CD4-positive, alpha-beta memory T cell (primary cell): ENCODE results near the gene UCP2. TPM values are rescaled to one million over a fixed set of nuclear protein-coding genes. Genes with fewer than 3 reads are reported as not detected.

Experiments
- CTCF ChIA-PET: fragments of 350-600 bp; sonication (Branson Sonifier 250); formaldehyde crosslinking; loops from one replicate; lab custom pipeline; 2021; ENCODE audit warnings: inconsistent platforms; ENCODE audit not compliant: partially characterized antibody; lab: Charles Lee
- POLR2A ChIA-PET: fragments of 350-600 bp; sonication (Branson Sonifier 250); formaldehyde crosslinking; loops from one replicate; lab custom pipeline; 2021; ENCODE audit not compliant: partially characterized antibody; lab: Charles Lee
- DNase-seq, 5 donors: peaks; one replicate each; pipeline versions ENCODE4 v3.0.0 to v3.0.0-alpha.2; 2020 to 2022; ENCODE audit warnings: mixed read lengths in 1 of 5
- H3K27ac ChIP-seq: one replicate; pipeline ENCODE4 v1.7.0; 2013; ENCODE audit warnings: low read depth, low read length
- H3K27me3 ChIP-seq: 2 replicates; pipeline ENCODE4 v1.7.0; 2013; ENCODE audit warnings: mild to moderate bottlenecking, low read length, moderate library complexity; ENCODE audit not compliant: insufficient read depth
- H3K36me3 ChIP-seq: 2 replicates; pipeline ENCODE4 v1.7.0; 2013; ENCODE audit warnings: mild to moderate bottlenecking, low read length, moderate library complexity; ENCODE audit not compliant: insufficient read depth
- H3K4me1 ChIP-seq: 2 replicates; pipeline ENCODE4 v1.7.0; 2013; ENCODE audit warnings: mild to moderate bottlenecking, low read length, moderate library complexity; ENCODE audit not compliant: insufficient read depth
- H3K4me3 ChIP-seq, 2 donors: one replicate each; pipeline ENCODE4 v1.7.0; 2013; ENCODE audit warnings: low read length in 2 of 2, mild to moderate bottlenecking in 1 of 2
- H3K9me3 ChIP-seq, 2 donors: one replicate each; pipeline ENCODE4 v1.7.0; 2013; ENCODE audit warnings: low read length in 2 of 2, control low read depth in 1 of 2; ENCODE audit not compliant: control insufficient read depth in 1 of 2
- H3K27ac Mint-ChIP-seq, 7 donors: one replicate each; pipeline ENCODE4 v1.8.0; 2020 to 2021; ENCODE audit warnings: mixed read lengths in 7 of 7, mild to moderate bottlenecking in 6 of 7, inconsistent platforms in 3 of 7, moderate library complexity in 3 of 7
- H3K27me3 Mint-ChIP-seq, 2 donors: one replicate each; pipeline ENCODE4 v1.8.0; 2020 to 2021; ENCODE audit warnings: mixed read lengths in 2 of 2
- H3K36me3 Mint-ChIP-seq, 2 donors: one replicate each; pipeline ENCODE4 v1.8.0; 2020 to 2021; ENCODE audit warnings: mixed read lengths in 2 of 2, inconsistent platforms in 1 of 2, mild to moderate bottlenecking in 1 of 2
- H3K4me1 Mint-ChIP-seq, 4 donors: one replicate each; pipeline ENCODE4 v1.8.0; 2020 to 2021; ENCODE audit warnings: mixed read lengths in 4 of 4, mild to moderate bottlenecking in 1 of 4
- H3K4me3 Mint-ChIP-seq, 8 donors: one replicate each; pipeline ENCODE4 v1.8.0; 2020 to 2021; ENCODE audit warnings: mixed read lengths in 8 of 8, mild to moderate bottlenecking in 7 of 8, moderate library complexity in 6 of 8, inconsistent platforms in 3 of 8
- H3K9me3 Mint-ChIP-seq, 8 donors: one replicate each; pipeline ENCODE4 v1.8.0; 2020 to 2021; ENCODE audit warnings: mixed read lengths in 8 of 8, mild to moderate bottlenecking in 5 of 8, inconsistent platforms in 3 of 8, moderate library complexity in 1 of 8
- intact Hi-C: fragments of 100-400 bp; cut with micrococcal nuclease; formaldehyde crosslinking; loops from one replicate; pipeline ENCODE4 v1.15.1; 2023
- polyA plus RNA-seq, 2 donors: library from polyadenylated mRNA; unstranded; fragments of 300-500 nt; fragmentation: Illumina TruSeq; gene quantifications; one replicate each; pipeline ENCODE4 v1.2.3, GENCODE V29; 2021
- total RNA-seq, 2 experiments: library from RNA; stranded (reverse); gene quantifications; one replicate each; pipeline ENCODE4 v1.2.3, GENCODE V29; 2021

The UCP2 gene
- total RNA-seq, result 100 to 1,000 TPM; 325 to 336 TPM
- polyA plus RNA-seq, result 1,000 to 10,000 TPM in 1 of 2 donors, 100 to 1,000 TPM in 1; 910 to 1,459 TPM

GRCh38 chr11:73982595-73982989 is at the start of gene UCP2:
TSS of gene UCP2 (minus strand) at chr11:73982843. CDS start at chr11:73978378, 4,465 bp downstream.
- intact Hi-C loops, result loop anchor here (2.0 to 5.0 kb wide), 3 partner anchors 14 to 188 kb away; partner anchors contain the start of genes C2CD3, COA4, PAAF1 and PPME1
- H3K9me3 ChIP-seq, result no peaks in the 10 kb centered on the region
- DNase-seq, result peak; percentile 75 to 83 (median 77)
- Mint-ChIP-seq H3K27ac (peak within 1 kb of the TSS; percentile 98 to 100 (median 99)), H3K9me3 (peaks cover 0 to 3% (median 0%) of the 10 kb centered on the region in 8 donors), H3K27me3 (no peaks in the 10 kb centered on the region), H3K36me3 (peaks cover 42 to 52% of the 10 kb centered on the region in 2 donors), H3K4me3 (peak within 1 kb of the TSS; percentile 96 to 100 (median 99)), H3K4me1 (peaks cover 22 to 76% (median 34%) of the 10 kb centered on the region in 4 donors)
- peaks cover 47% of the 10 kb centered on the region for H3K4me1 ChIP-seq
- peak within 1 kb of the TSS; percentile 84 for H3K27ac ChIP-seq
- ChIA-PET CTCF (interaction anchor here (1.1 to 5.0 kb wide), 4 partner anchors 8 to 21 kb away, joined by 3 to 38 read pairs (median 3); no protein-coding TSS in a partner anchor), POLR2A (interaction anchor here (1.0 to 38.4 kb wide), 5 partner anchors 14 to 190 kb away, joined by 3 to 2221 read pairs (median 49); partner anchors contain the start of genes C2CD3, PPME1 and UCP3)
- H3K27me3 ChIP-seq, result no peaks in the 10 kb centered on the region
- H3K36me3 ChIP-seq, result peaks cover 31% of the 10 kb centered on the region
- peak within 1 kb of the TSS; percentile 87 to 99 for H3K4me3 ChIP-seq

DNA sequence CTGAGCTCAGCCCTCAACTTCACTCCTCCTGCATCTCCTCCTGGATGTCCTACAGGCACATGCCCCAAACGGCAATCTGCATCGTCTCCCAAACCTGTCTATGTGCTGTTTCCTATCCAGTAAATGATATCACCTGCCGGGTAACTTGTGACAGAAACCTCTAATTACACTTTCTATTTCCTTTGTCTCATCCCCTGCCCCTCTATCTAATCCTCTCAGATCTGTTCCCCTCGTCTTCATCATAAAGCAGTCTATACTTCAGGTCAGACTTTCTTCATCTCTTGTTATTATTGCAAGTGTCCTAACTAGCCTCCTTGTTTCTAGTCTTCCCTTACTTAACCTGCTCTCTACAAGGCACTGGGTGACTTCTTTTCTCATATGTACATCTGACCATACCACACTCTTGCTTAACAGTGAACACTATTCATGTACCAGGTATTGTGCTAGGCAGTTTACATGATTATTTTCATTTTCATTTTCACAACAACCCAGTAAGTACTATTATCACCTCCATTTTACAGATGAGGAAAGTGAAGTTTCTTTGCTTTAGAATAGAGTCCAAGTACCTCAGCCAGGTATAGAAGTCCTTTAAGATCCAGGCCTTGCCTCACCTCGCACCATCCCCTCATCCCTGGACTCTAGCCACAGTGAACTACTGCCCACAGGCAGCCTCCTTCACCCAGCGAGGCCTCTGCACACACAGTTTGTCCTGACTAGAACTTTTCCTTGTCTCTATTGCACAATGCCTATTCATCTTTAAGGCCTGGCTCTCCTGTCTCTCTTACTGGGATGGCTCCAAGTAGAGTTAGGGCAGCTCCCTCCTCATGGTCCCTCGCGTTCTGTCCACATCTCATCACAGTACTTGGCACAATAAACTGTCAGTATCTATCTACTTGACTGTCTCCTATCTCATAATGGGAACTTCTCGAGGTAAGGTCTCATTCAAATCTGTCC is 48.4 kb upstream of the UCP2 start:
- H3K27me3 Mint-ChIP-seq, result no peaks in the 10 kb centered on the region
- H3K36me3 Mint-ChIP-seq, result peaks cover 36% of the 10 kb centered on the region in 2 donors
- no peak overlapping the region for H3K4me3 ChIP-seq
- peaks cover 29% of the 10 kb centered on the region for H3K4me1 ChIP-seq
- ChIA-PET CTCF (interaction anchor here (1.4 to 4.4 kb wide), 6 partner anchors 23 to 70 kb away, joined by 4 to 20 read pairs (median 8); no protein-coding TSS in a partner anchor), POLR2A (interaction anchor here (0.9 to 6.3 kb wide), 12 partner anchors 10 to 67 kb away, joined by 3 to 49 read pairs (median 6); partner anchors contain the start of gene UCP2)
- peaks cover 30 to 48% (median 36%) of the 10 kb centered on the region in 4 donors for H3K4me1 Mint-ChIP-seq
- intact Hi-C loops, result no loop called here
- peak overlapping the region; percentile 50 for H3K27ac ChIP-seq
- H3K36me3 ChIP-seq, result peaks cover 6% of the 10 kb centered on the region
- no peaks in the 10 kb centered on the region for H3K9me3 ChIP-seq
- H3K27ac Mint-ChIP-seq, result peak overlapping the region; percentile 49 to 94 (median 91)
- no peaks in the 10 kb centered on the region for H3K27me3 ChIP-seq
- no peak for DNase-seq
- peaks cover 0 to 2% (median 0%) of the 10 kb centered on the region in 8 donors for H3K9me3 Mint-ChIP-seq
- peak overlapping the region; percentile 54 to 83 (median 70) for H3K4me3 Mint-ChIP-seq

GRCh38 chr11:74025467-74026166 is 43.0 kb upstream of the UCP2 start:
- intact Hi-C loops, result no loop called here
- Histone ChIP-seq H3K27ac (no peak overlapping the region), H3K27me3 (no peaks in the 10 kb centered on the region), H3K4me3 (no peak overlapping the region), H3K9me3 (no peaks in the 10 kb centered on the region), H3K36me3 (no peaks in the 10 kb centered on the region), H3K4me1 (peaks cover 36% of the 10 kb centered on the region)
- no peak for DNase-seq
- peak overlapping the region in 4 of 7 donors; percentile 21 to 88 (median 56) for H3K27ac Mint-ChIP-seq
- peaks cover 25 to 52% (median 40%) of the 10 kb centered on the region in 4 donors for H3K4me1 Mint-ChIP-seq
- CTCF ChIA-PET, result interaction anchor here (1.1 kb wide), 1 partner anchor 62 kb away, joined by 3 read pairs; no protein-coding TSS in a partner anchor
- H3K36me3 Mint-ChIP-seq, result peaks cover 21 to 39% of the 10 kb centered on the region in 2 donors
- H3K4me3 Mint-ChIP-seq, result peak overlapping the region in 5 of 8 donors; percentile 4 to 59 (median 27)
- no peaks in the 10 kb centered on the region for H3K27me3 Mint-ChIP-seq
- POLR2A ChIA-PET, result interaction anchor here (0.6 to 1.5 kb wide), 3 partner anchors 12 to 56 kb away, joined by 3 to 5 read pairs (median 3); no protein-coding TSS in a partner anchor
- peaks cover 0 to 2% (median 0%) of the 10 kb centered on the region in 8 donors for H3K9me3 Mint-ChIP-seq

GRCh38 chr11:74024261-74025029 is 41.8 kb upstream of the UCP2 start:
- ChIA-PET CTCF (no interaction called here), POLR2A (interaction anchor here (35.3 kb wide), 1 partner anchor 43 kb away, joined by 2221 read pairs; the partner anchor contains the start of gene UCP2)
- intact Hi-C loops, result no loop called here
- Histone ChIP-seq H3K27ac (no peak overlapping the region), H3K27me3 (no peaks in the 10 kb centered on the region), H3K36me3 (no peaks in the 10 kb centered on the region), H3K4me1 (peaks cover 36% of the 10 kb centered on the region), H3K9me3 (no peaks in the 10 kb centered on the region), H3K4me3 (no peak overlapping the region)
- H3K4me3 Mint-ChIP-seq, result peak overlapping the region in 1 of 8 donors; percentile 19
- peaks cover 0 to 2% (median 0%) of the 10 kb centered on the region in 8 donors for H3K9me3 Mint-ChIP-seq
- peaks cover 21 to 39% of the 10 kb centered on the region in 2 donors for H3K36me3 Mint-ChIP-seq
- peaks cover 20 to 40% (median 33%) of the 10 kb centered on the region in 4 donors for H3K4me1 Mint-ChIP-seq
- H3K27me3 Mint-ChIP-seq, result no peaks in the 10 kb centered on the region
- DNase-seq, result no peak
- H3K27ac Mint-ChIP-seq, result peak overlapping the region in 3 of 7 donors; percentile 14 to 70 (median 26)

DNA sequence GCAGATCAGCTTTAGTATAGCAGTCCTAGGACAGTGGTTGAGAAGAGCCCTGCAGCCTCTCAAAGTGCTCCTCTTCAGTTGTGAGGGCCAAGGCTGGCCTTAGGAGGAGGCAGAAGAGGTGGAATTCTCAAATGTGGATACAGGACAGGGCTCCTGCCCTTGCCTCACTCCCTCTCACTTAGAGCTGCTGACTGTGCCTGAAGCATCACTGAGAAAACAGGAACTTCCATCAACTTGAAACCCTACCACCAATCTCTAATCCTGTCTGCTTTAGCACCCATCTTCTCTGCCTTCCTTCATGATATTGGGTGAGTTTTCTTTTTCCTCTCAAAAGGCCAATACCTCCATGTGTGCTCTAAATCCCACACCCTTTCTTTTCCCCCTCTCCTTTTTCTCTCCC is 40.6 kb upstream of the UCP2 start:
- H3K9me3 ChIP-seq, result no peaks in the 10 kb centered on the region
- Mint-ChIP-seq H3K4me3 (peak overlapping the region in 1 of 8 donors; percentile 25), H3K9me3 (peaks cover 0 to 2% (median 0%) of the 10 kb centered on the region in 8 donors), H3K27me3 (no peaks in the 10 kb centered on the region), H3K4me1 (peaks cover 23 to 40% (median 28%) of the 10 kb centered on the region in 4 donors), H3K27ac (peak overlapping the region in 2 of 7 donors; percentile 62 to 68), H3K36me3 (peaks cover 18 to 31% of the 10 kb centered on the region in 2 donors)
- no peak overlapping the region for H3K27ac ChIP-seq
- peaks cover 46% of the 10 kb centered on the region for H3K4me1 ChIP-seq
- no peaks in the 10 kb centered on the region for H3K36me3 ChIP-seq
- no peak overlapping the region for H3K4me3 ChIP-seq
- no peak for DNase-seq
- intact Hi-C loops, result no loop called here
- CTCF ChIA-PET, result no interaction called here
- POLR2A ChIA-PET, result interaction anchor here (35.3 kb wide), 1 partner anchor 42 kb away, joined by 2221 read pairs; the partner anchor contains the start of gene UCP2
- no peaks in the 10 kb centered on the region for H3K27me3 ChIP-seq

DNA sequence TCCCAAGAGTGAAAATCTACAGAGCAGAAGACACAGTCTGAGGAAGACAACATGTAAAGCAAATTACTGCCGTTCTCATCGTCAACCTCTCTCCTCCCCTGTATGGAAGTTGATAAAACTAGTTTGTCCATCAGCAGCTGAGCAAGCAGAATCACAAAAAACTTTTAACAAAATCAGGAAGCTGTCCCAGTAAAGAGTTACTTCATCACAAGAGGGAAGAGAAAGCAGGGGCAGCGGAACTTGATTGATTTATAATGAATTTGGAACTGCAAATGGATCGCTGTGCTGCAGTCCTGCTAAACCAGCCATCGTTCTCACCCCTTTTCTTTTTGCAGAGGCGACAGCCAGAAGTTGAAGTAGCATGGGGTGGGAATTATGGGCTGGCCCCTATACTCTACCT is 39.9 kb upstream of the UCP2 start:
- no peaks in the 10 kb centered on the region for H3K36me3 ChIP-seq
- H3K4me1 Mint-ChIP-seq, result peaks cover 24 to 46% (median 27%) of the 10 kb centered on the region in 4 donors
- no peak overlapping the region for H3K4me3 ChIP-seq
- H3K36me3 Mint-ChIP-seq, result peaks cover 14 to 26% of the 10 kb centered on the region in 2 donors
- POLR2A ChIA-PET, result interaction anchor here (35.3 kb wide), 1 partner anchor 41 kb away, joined by 2221 read pairs; the partner anchor contains the start of gene UCP2
- peaks cover 0 to 2% (median 0%) of the 10 kb centered on the region in 8 donors for H3K9me3 Mint-ChIP-seq
- H3K4me1 ChIP-seq, result peaks cover 49% of the 10 kb centered on the region
- H3K27me3 Mint-ChIP-seq, result no peaks in the 10 kb centered on the region
- intact Hi-C loops, result no loop called here
- no peak overlapping the region for H3K4me3 Mint-ChIP-seq
- CTCF ChIA-PET, result interaction anchor here (1.3 kb wide), 2 partner anchors 17 to 59 kb away, joined by 3 read pairs; no protein-coding TSS in a partner anchor
- no peak for DNase-seq
- H3K27ac ChIP-seq, result no peak overlapping the region
- no peak overlapping the region for H3K27ac Mint-ChIP-seq
- H3K9me3 ChIP-seq, result no peaks in the 10 kb centered on the region
- H3K27me3 ChIP-seq, result no peaks in the 10 kb centered on the region
